Motor neuron (in vitro differentiated cells): ENCODE measurements around the gene PNLIPRP3. TPM values are rescaled to one million over a fixed set of nuclear protein-coding genes. Genes with fewer than 3 reads are reported as not detected.

ENCODE experiments used
- total RNA-seq, 8 experiments: library from RNA; unstranded; fragments of 300-600 nt; gene quantifications; 2 replicates each; pipeline versions ENCODE4 v1.2.3 to v1.2.4, GENCODE V29; 2022

Gene PNLIPRP3
- total RNA-seq, 8 experiments from 2014 or later = 0.31 to 0.57 TPM; not detected in 6

Other genes starting within 250 kb of the PNLIPRP3 start
- gene GFRA1, start 154.6 kb upstream of the PNLIPRP3 start, total RNA-seq = 100 to 1,000 TPM in 1 of 8 experiments, 10 to 100 TPM in 4, 1 to 10 TPM in 2, under 1 TPM in 1; 0.77 to 136 (median 50.2) TPM
- under 1 TPM in 2 of 8 experiments, not detected in 6; 0.21 to 0.33 TPM for gene CCDC172, start 103.4 kb upstream of the PNLIPRP3 start, total RNA-seq
- gene PNLIP, start 118.1 kb downstream of the PNLIPRP3 start, total RNA-seq = under 1 TPM in 1 of 8 experiments, not detected in 7; 0.64 TPM
- gene PNLIPRP1, start 163.1 kb downstream of the PNLIPRP3 start, total RNA-seq = 1 to 10 TPM in 2 of 8 experiments, under 1 TPM in 2, not detected in 4; 0.41 to 2.0 (median 0.82) TPM
- not detected for gene PNLIPRP2, start 193.1 kb downstream of the PNLIPRP3 start, total RNA-seq